ENCODE measurements around the gene CYB5RL.

- TF ChIP-seq CTCF (IDR thresholded peaks at IDR 0.05; ENCODE audit: borderline replicate concordance, extremely low read depth, low read length, poor library complexity, severe bottlenecking) (no peak), EZH2 (IDR thresholded peaks at IDR 0.05; ENCODE audit: borderline replicate concordance, low read depth, low read length, severe bottlenecking) (no peak)
Observed at GRCh38 chr1:54165146-54165545, 34.7 kb downstream of the CYB5RL start.
